Amniotic epithelial cell (primary cell): ENCODE data around the gene SVBP.
A peak's percentile ranks its signal among the peaks of the same experiment; 100 is the strongest.
"Not testable (repeated sequence)": the region's sequence is repeated elsewhere in the genome, so short reads cannot be mapped to it uniquely, and the experiment has no call there.

Experiments used
- DNase-seq: peaks from one replicate; pipeline ENCODE4 v3.0.0-alpha.2; 2010; ENCODE audit warnings: low read depth

SVBP gene

GRCh38 chr1:42841440-42842147 is 24.4 kb upstream of the SVBP start:
- DNase-seq: no peak

GRCh38 chr1:42841010-42841409 is 23.8 kb upstream of the SVBP start:
- no peak for DNase-seq

- DNase-seq: no peak
Observed at GRCh38 chr1:42838482-42839190, 21.4 kb upstream of the SVBP start.

- no peak for DNase-seq
Observed at GRCh38 chr1:42837709-42838108, 20.5 kb upstream of the SVBP start.

GRCh38 chr1:42835422-42835821 is 18.2 kb upstream of the SVBP start:
- no peak for DNase-seq

- DNase-seq: no peak
Observed at GRCh38 chr1:42834803-42835202, 17.6 kb upstream of the SVBP start.

GRCh38 chr1:42833981-42834380 is 16.8 kb upstream of the SVBP start:
- DNase-seq: no peak

GRCh38 chr1:42832641-42833240 is 15.5 kb upstream of the SVBP start:
- no peak for DNase-seq

- DNase-seq: no peak
Observed at GRCh38 chr1:42831273-42831672, 14.1 kb upstream of the SVBP start.

- DNase-seq: no peak
Observed at GRCh38 chr1:42830631-42831030, 13.4 kb upstream of the SVBP start.

GRCh38 chr1:42825036-42825851 is 8.0 kb upstream of the SVBP start:
- no peak for DNase-seq

- DNase-seq: no peak
Observed at GRCh38 chr1:42824481-42825035, 7.4 kb upstream of the SVBP start.

- DNase-seq: peak; percentile 36
Observed at GRCh38 chr1:42822800-42823392, 5.7 kb upstream of the SVBP start.

GRCh38 chr1:42821690-42822089 is 4.5 kb upstream of the SVBP start:
- DNase-seq: no peak

GRCh38 chr1:42820813-42821212 is 3.6 kb upstream of the SVBP start:
- no peak for DNase-seq

GRCh38 chr1:42817976-42818375 is 779 bp upstream of the SVBP start:
- no peak for DNase-seq

- no peak for DNase-seq
Observed at GRCh38 chr1:42817440-42817767, 207 bp upstream of the SVBP start.

- DNase-seq: peak; percentile 26
Observed at GRCh38 chr1:42815941-42816584, 1.1 kb downstream of the SVBP start.

- not testable (repeated sequence) for DNase-seq
Observed at GRCh38 chr1:42814815-42815214, 2.4 kb downstream of the SVBP start.

- no peak for DNase-seq
Observed at GRCh38 chr1:42807056-42807668, 10.0 kb downstream of the SVBP start.

- DNase-seq: no peak
Observed at GRCh38 chr1:42806593-42806992, 10.6 kb downstream of the SVBP start.
